ENCODE results near the gene KCNJ4. TPM values are rescaled to one million over a fixed set of nuclear protein-coding genes. Genes with fewer than 3 reads are reported as not detected.
"Not testable (repeated sequence)": the region's sequence is repeated elsewhere in the genome, so short reads cannot be mapped to it uniquely, and the experiment has no call there.

The KCNJ4 gene
- total RNA-seq, 4 donors from 2014 or later, result not detected

- H3K9me3 ChIP-seq, result no peaks in the 10 kb centered on the region
- intact Hi-C loops (cut with DNase I), result loop anchor here (10.0 kb wide), 1 partner anchor 154 kb away; no protein-coding TSS in a partner anchor
- DNase-seq, result no peak
Observed at GRCh38 chr22:38411016-38411415, 44.0 kb downstream of the KCNJ4 start.

GRCh38 chr22:38409916-38410315, 45.1 kb downstream of the KCNJ4 start:
- H3K27me3 ChIP-seq; H3K27ac ChIP-seq; DNase-seq; H3K4me3 ChIP-seq (replicated peaks in 1 of 3); H3K36me3 ChIP-seq; H3K9me3 ChIP-seq: not testable (repeated sequence)
- peaks cover 7 to 12% of the 10 kb centered on the region in 2 donors for H3K4me1 ChIP-seq
- 84 to 94% methylated on average over 6 to 26 of the region's 35 CpGs for WGBS, 2 donors
- intact Hi-C loops (cut with DNase I), result loop anchor here (10.0 kb wide), 1 partner anchor 155 kb away; no protein-coding TSS in a partner anchor

More at GRCh38 chr22:38411016-38411415, 44.0 kb downstream of the KCNJ4 start:
- no peaks in the 10 kb centered on the region for H3K36me3 ChIP-seq
- no peak for TF ChIP-seq CTCF (IDR thresholded peaks at IDR 0.05)
- TF ChIP-seq POLR2A (IDR thresholded peaks at IDR 0.05), result no peak
- no peak overlapping the region for H3K27ac ChIP-seq
- no peaks in the 10 kb centered on the region for H3K27me3 ChIP-seq
- no peak overlapping the region for H3K4me3 ChIP-seq (replicated peaks in 1 of 3)
- H3K4me1 ChIP-seq, result peaks cover 7 to 12% of the 10 kb centered on the region in 2 donors
- WGBS, 2 donors, result 88 to 92% methylated on average over 2 of the region's 2 CpGs

GRCh38 chr22:38406617-38407016, 48.4 kb downstream of the KCNJ4 start:
- TF ChIP-seq POLR2A (IDR thresholded peaks at IDR 0.05), result no peak
- TF ChIP-seq CTCF (IDR thresholded peaks at IDR 0.05), result no peak
- Histone ChIP-seq H3K9me3 (no peaks in the 10 kb centered on the region), H3K27ac (no peak overlapping the region), H3K4me3 (replicated peaks in 1 of 3) (no peak overlapping the region), H3K27me3 (no peaks in the 10 kb centered on the region), H3K36me3 (no peaks in the 10 kb centered on the region), H3K4me1 (no peaks in the 10 kb centered on the region)
- intact Hi-C loops (cut with DNase I), result no loop called here
- no peak for DNase-seq
- WGBS, 2 donors, result 69 to 84% methylated on average over 4 of the region's 4 CpGs

GRCh38 chr22:38404419-38404818, 50.6 kb downstream of the KCNJ4 start:
- intact Hi-C loops (cut with DNase I), result no loop called here
- H3K27me3 ChIP-seq, result no peaks in the 10 kb centered on the region
- TF ChIP-seq CTCF (IDR thresholded peaks at IDR 0.05) (no peak), POLR2A (IDR thresholded peaks at IDR 0.05) (no peak)
- H3K36me3 ChIP-seq, result no peaks in the 10 kb centered on the region
- DNase-seq, result no peak
- no peak overlapping the region for H3K27ac ChIP-seq
- H3K4me1 ChIP-seq, result no peaks in the 10 kb centered on the region
- no peak overlapping the region for H3K4me3 ChIP-seq (replicated peaks in 1 of 3)
- no peaks in the 10 kb centered on the region for H3K9me3 ChIP-seq
- 91 to 92% methylated on average over 6 of the region's 6 CpGs for WGBS, 2 donors

DNA sequence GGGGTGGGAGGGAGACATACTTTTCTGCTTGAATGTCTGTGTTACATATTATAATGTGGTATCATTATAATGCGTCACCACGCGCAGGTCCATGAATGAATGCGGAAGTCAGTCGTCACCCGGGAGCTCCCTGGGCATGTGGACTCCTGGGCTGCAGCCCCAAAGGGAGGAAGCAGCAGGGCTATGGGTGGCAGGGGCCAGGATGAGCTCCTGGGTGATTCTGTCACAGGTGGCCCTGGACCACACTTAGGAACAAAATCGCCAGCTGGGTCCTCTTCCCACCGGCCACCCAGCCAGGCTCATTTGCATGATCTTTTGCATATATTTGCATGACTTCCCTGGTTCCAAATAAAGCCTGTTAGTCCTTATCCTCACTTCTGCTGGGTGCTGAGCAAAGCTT, 51.2 kb downstream of the KCNJ4 start:
- 80 to 85% methylated on average over 7 to 8 of the region's 8 CpGs for WGBS, 2 donors
- Histone ChIP-seq H3K36me3 (no peaks in the 10 kb centered on the region), H3K4me3 (replicated peaks in 1 of 3) (no peak overlapping the region), H3K4me1 (no peaks in the 10 kb centered on the region), H3K27me3 (no peaks in the 10 kb centered on the region), H3K9me3 (no peaks in the 10 kb centered on the region), H3K27ac (no peak overlapping the region)
- TF ChIP-seq CTCF (IDR thresholded peaks at IDR 0.05) (no peak), POLR2A (IDR thresholded peaks at IDR 0.05) (no peak)
- DNase-seq, result no peak
- intact Hi-C loops (cut with DNase I), result no loop called here

GRCh38 chr22:38402204-38402603, 52.8 kb downstream of the KCNJ4 start:
- Histone ChIP-seq H3K36me3 (no peaks in the 10 kb centered on the region), H3K4me3 (replicated peaks in 1 of 3) (no peak overlapping the region), H3K27me3 (no peaks in the 10 kb centered on the region), H3K9me3 (no peaks in the 10 kb centered on the region), H3K27ac (no peak overlapping the region), H3K4me1 (no peaks in the 10 kb centered on the region)
- no peak for DNase-seq
- TF ChIP-seq POLR2A (IDR thresholded peaks at IDR 0.05) (no peak), CTCF (IDR thresholded peaks at IDR 0.05) (no peak)
- intact Hi-C loops (cut with DNase I), result no loop called here
- WGBS, 2 donors, result 78 to 92% methylated on average over 10 to 11 of the region's 12 CpGs

Data from thyroid gland (tissue), 4 donors.